HL-60 (cell line): ENCODE measurements around the gene FAM83B.

Source experiments
- DNase-seq, 2 experiments: peaks; one replicate each; pipeline ENCODE4 v3.0.0-alpha.2; 2010 to 2020; ENCODE audit warnings: low read depth in 1 of 2, low spot score in 1 of 2
- H3K27ac ChIP-seq: fragments of 250-450 bp; sonication (Bioruptor Pico); replicated peaks from 2 replicates; pipeline ENCODE4 v1.5.1; 2020; ENCODE audit warnings: mild to moderate bottlenecking, moderate library complexity
- H3K27me3 ChIP-seq: fragments of 250-450 bp; sonication (Bioruptor Pico); 2 replicates; pipeline ENCODE4 v1.5.1; 2021; ENCODE audit warnings: mild to moderate bottlenecking, moderate library complexity; ENCODE audit not compliant: insufficient read depth, poor library complexity, severe bottlenecking
- H3K4me3 ChIP-seq: replicated peaks from 2 replicates; pipeline ENCODE4 v1.5.1; 2011; ENCODE audit warnings: mild to moderate bottlenecking, control low read depth, low read length; ENCODE audit not compliant: insufficient read depth
- GABPA ChIP-seq: IDR thresholded peaks from 2 replicates; pipeline ENCODE4 v1.6.1; 2012; ENCODE audit warnings: low read depth
- POLR2AphosphoS5 ChIP-seq: IDR thresholded peaks from 2 replicates; pipeline ENCODE4 v1.6.1; 2012; ENCODE audit warnings: low read depth
- REST ChIP-seq: IDR thresholded peaks from 2 replicates; pipeline ENCODE4 v1.6.1; 2012; ENCODE audit warnings: low read depth; ENCODE audit not compliant: insufficient replicate concordance
- SPI1 ChIP-seq: IDR thresholded peaks from 2 replicates; pipeline ENCODE4 v1.6.1; 2012; ENCODE audit warnings: low read depth, mild to moderate bottlenecking, borderline replicate concordance
- TF ChIP-seq, protein P1 (sequence below): IDR thresholded peaks from one replicate; pipeline ENCODE4 v1.5.1; 2011; ENCODE audit warnings: low read length, control low read depth, inconsistent platforms; ENCODE audit not compliant: insufficient read depth

FAM83B gene

GRCh38 chr6:54897462-54898189 lies 51.1 kb downstream of the FAM83B start:
- no peak for DNase-seq

DNA sequence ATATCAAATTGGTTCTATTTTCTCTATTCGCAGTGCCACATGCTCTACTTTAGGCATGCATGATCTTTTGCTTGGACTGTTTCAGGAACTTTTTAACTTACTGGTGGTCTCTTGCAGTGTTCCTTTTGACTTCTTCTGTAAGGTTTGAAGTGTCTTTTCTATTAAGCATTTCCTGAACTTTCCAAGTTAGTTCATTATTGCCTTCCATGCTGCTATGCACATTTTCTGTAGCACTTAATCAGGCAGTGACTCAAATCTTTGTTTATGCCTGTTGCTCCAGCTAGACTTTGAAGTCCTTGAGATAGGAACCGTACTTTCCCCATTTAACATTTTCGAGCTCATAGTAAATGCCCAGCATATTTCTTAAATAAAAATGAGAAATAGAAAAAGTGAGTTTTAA lies 52.2 kb downstream of the FAM83B start:
- Histone ChIP-seq H3K27me3 (no peaks in the 10 kb centered on the region), H3K4me3 (no peak overlapping the region), H3K27ac (no peak overlapping the region)
- DNase-seq = no peak
- TF ChIP-seq POLR2AphosphoS5 (no peak), GABPA (no peak), SPI1 (no peak), REST (no peak)
- TF ChIP-seq, protein P1, sequence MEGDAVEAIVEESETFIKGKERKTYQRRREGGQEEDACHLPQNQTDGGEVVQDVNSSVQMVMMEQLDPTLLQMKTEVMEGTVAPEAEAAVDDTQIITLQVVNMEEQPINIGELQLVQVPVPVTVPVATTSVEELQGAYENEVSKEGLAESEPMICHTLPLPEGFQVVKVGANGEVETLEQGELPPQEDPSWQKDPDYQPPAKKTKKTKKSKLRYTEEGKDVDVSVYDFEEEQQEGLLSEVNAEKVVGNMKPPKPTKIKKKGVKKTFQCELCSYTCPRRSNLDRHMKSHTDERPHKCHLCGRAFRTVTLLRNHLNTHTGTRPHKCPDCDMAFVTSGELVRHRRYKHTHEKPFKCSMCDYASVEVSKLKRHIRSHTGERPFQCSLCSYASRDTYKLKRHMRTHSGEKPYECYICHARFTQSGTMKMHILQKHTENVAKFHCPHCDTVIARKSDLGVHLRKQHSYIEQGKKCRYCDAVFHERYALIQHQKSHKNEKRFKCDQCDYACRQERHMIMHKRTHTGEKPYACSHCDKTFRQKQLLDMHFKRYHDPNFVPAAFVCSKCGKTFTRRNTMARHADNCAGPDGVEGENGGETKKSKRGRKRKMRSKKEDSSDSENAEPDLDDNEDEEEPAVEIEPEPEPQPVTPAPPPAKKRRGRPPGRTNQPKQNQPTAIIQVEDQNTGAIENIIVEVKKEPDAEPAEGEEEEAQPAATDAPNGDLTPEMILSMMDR = no peak

More at GRCh38 chr6:54897462-54898189, 51.1 kb downstream of the FAM83B start:
- no peak overlapping the region for H3K27ac ChIP-seq
- no peak overlapping the region for H3K4me3 ChIP-seq
- no peaks in the 10 kb centered on the region for H3K27me3 ChIP-seq
- TF ChIP-seq, protein P1 = no peak
- TF ChIP-seq SPI1 (no peak), REST (no peak), POLR2AphosphoS5 (no peak), GABPA (no peak)

- no peak for DNase-seq
- no peak for TF ChIP-seq GABPA
- no peak for TF ChIP-seq SPI1
- no peak for TF ChIP-seq REST
- TF ChIP-seq, protein P1 = no peak
- TF ChIP-seq POLR2AphosphoS5 = no peak
- no peak overlapping the region for H3K27ac ChIP-seq
- H3K27me3 ChIP-seq = no peaks in the 10 kb centered on the region
- H3K4me3 ChIP-seq = no peak overlapping the region
Observed at GRCh38 chr6:54899442-54899841, 52.9 kb downstream of the FAM83B start.
